T-helper 2 cell (primary cell): Measurements from ENCODE around the gene EIF4E.
"Not testable (repeated sequence)": the region's sequence is repeated elsewhere in the genome, so short reads cannot be mapped to it uniquely, and the experiment has no call there.

Source experiments
- DNase-seq, 5 experiments: peaks; one replicate each; pipeline versions ENCODE4 v3.0.0 to v3.0.0-alpha.2; 2012 to 2022

EIF4E gene

DNA sequence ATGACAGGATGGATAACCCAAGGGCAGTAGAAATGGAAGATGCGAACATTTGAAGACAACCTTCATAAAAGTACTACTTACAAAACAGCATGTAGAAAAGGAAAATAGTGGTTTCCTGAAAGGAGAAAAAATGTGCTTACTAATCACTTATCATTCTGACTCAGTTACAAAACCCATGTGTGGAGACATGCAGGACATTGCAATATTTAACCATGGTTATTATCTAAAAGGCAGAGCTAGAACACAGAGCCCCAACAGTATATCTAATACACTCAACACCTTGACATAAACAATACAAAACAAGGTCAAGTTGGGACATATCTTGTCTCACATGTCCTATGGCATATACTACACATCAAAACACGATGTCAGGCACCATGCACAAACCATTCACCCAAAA is 55.9 kb downstream of the EIF4E start:
- DNase-seq = peak in 1 of 5 experiments; percentile 20

DNA sequence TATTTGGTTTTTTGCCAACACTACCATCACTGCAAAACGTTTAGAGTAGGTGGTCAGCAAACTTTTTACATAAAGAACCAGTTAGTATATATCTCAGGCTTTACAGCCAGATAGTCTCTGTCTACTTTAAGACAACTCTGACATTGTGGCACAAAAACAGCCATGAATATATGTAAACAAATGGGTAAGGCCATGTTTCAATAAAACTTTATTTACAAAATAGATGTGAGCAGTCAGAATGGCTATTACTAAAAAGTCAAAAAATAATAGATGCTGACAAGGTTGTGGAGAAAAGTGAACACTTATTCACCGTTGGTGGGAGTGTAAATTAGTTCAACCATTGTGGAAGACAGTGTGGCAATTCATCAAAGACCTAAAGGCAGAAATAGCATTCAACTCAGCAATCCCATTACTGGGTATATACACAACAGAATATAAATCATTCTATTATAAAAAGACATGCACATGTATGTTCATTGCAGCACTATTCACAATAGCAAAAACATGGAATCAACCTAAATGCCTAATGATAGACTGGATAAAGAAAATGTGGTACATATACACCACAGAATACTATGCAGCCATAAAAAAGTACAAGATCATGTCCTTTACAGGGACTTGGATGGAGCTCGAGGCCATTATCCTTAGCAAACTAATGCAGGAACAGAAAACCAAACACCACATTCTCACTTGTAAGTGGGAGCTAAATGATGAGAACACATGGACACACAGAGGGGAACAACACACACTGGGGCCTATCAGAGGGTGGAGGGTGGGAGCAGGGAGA is 56.6 kb downstream of the EIF4E start:
- DNase-seq = not testable (repeated sequence)

DNA sequence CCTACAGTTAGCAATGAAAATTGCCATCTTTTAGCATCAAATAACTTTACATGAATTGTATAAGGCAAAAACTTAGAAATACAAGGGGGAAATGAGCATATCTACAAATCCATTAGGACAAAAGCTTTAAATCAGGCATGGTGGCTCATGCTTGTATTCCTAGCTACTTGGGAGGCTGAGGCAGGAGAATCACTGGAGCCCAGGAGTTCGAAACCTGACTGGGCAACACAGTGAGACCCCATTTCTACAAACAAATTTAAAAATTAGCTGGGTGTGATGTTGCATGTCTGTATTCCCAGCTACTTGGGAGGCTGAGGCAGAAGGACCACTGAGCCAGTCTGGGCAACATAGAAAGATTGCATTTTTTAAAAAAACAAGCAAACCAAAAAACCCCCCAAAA is 61.3 kb downstream of the EIF4E start:
- DNase-seq = no peak

DNA sequence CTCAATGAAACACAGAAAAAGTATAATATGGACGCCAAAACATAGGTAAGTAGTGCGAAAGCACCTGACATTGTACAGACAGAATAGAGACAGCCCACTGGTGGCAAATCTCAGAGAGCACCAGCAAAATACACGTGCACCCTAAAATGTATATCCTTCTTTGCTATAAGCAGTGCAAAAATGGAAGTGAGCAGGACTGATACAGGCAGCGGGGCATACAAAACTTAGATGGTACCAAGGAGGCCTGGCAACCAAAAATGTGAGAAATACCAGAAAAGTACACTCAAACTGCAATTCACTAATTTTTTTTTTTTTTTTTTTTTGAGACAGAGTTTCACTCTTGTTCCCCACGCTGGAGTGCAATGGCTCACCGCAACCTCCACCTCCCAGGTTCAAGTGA is 63.9 kb downstream of the EIF4E start:
- DNase-seq = no peak

DNA sequence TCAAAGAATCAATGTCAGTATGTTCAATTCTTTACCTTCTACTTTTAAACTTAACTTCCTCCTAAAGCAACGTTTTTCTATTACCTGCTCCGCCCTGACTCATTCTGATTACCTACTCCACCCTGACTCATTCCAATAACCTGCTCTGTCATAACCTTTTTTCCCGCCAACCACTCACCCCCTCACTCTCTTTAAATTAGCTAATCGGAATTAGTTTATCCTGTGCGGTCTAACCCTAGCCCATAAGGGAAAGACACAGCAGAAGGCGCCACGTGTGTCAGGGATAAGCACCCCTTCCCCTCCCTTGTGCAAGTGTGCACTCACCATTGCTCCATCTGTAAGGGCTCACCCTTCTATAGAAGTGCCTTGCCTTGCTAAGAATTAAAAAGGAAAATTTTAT is 64.4 kb downstream of the EIF4E start:
- DNase-seq = peak in 2 of 5 experiments; percentile 2 to 77

DNA sequence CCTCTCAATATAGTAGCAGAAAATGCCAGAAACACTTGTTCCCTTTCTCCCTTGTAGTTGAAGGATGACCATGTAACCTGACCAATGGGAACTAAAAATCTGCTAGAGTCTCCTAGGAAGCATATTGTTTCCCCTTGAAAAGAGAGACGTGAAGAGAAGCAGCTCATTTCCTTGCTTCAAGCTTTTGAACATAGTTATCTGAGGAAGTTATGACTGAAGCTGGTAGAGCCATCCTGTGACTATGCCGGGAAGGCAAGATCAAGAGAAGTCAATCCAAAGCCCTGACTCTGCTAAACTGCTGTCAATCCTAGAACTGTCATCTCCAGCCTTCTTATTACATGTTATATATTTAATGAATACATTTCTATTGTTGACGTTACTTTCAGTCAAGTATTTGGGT is 66.6 kb downstream of the EIF4E start:
- DNase-seq = no peak

DNA sequence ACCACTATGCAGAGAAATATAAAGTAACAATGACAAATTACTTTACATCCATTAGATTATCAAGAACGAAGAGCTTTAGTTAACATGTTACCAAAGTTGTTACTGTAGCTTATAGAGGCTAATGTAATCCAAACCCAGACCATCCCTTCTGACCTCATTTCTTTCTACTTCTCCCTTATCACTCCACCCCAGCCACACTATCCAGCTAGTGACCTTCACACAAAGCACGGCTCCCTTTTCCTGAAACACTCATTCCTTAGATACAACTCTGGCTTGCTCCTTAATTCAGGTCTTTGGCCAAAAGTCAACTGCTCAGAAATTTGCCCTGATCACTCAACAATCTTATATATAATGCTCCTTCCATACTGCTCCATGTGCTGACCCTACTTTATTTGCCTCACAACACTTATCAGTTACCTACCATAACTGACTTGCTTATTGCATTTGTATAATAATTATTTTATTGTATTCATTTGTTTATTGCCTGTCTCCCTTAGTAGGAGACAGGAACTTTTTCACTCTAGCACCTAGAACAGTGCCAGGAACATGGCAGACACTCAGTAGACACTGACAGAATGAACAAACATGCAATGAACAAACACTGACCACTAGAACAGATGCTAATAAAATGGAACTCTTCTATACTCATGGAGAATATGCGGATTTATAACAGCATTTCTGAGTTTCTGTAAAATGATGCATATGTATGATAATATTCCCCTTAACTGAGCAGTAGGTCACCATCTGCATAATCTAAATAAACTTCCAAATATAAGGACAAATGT is 67.6 kb downstream of the EIF4E start:
- DNase-seq = no peak

DNA sequence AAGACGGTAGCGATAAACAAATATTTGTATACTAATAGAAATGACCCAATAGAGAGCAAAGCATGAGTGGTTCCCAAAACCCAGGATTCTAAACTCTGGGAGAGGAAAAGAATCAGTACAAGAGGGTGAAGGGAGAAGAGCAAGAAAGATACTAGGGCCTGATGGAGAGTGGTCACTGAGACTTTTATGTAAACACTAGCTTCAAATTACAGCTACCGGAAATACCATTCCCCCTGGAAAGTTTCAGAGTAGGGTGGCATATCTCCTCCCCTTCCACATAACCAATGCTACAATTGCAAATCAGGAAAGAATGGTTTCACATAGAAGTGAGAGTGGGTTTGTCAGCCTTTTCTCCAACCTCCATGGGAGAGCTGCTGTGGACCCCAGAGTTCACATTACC is 77.1 kb downstream of the EIF4E start:
- no peak for DNase-seq

DNA sequence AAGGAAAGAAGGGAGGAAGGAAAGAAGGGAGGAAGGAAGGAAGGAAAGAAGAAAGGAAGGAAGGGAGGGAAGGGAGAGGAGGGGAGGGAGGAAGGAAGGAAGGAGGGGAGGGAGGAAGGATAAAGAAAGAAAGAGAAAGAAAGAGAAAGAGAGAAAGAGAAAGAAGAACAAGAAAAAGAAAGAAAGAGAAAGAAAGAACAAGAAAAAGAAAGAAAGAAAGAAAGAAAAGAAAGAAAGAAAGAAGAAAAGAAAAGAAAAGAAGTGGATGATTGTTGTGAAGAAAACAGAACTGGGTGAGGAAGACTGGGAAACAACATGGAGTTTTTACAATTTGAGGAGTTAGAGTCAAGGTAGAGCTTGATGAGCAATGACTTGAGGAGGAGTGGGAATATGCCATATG is 78.0 kb downstream of the EIF4E start:
- DNase-seq = no peak

DNA sequence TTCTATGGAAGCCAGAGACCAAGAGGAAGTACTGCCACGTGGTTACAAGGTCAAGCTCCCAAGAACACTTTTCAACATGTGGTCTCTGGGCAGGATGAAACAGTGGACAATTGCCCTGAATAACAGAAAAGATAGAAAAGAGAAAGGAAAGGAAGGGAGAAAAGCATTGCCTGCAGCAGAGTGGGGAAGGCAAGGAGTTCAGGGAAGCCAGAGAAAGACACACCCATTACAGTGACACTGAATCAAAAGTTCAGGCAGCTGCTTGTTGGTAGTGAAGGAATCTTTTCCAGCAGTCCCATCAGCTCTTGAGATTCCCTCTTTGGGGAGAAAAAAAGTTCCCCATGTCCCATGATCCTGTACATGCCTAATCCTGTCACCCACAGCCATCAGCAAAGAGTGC is 80.5 kb downstream of the EIF4E start:
- no peak for DNase-seq

DNA sequence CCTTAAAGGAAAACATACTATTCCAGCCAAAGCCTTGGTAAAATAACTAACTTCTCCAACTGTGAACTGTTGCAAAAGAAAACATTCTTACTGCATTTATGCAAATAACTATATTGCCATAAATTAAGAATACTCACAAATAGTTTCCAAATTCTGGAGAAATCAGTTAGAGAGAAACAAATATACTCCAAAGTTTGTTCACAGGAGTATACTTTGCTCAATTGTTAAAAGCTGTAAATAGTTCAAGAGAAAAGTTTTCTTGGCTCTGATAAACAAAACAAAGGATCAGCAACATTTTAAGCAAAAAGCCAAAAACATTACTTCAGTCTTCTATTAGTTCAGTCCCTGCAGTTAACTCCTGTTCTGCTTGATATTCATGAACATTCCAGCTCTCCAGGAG is 83.0 kb downstream of the EIF4E start:
- DNase-seq = no peak

DNA sequence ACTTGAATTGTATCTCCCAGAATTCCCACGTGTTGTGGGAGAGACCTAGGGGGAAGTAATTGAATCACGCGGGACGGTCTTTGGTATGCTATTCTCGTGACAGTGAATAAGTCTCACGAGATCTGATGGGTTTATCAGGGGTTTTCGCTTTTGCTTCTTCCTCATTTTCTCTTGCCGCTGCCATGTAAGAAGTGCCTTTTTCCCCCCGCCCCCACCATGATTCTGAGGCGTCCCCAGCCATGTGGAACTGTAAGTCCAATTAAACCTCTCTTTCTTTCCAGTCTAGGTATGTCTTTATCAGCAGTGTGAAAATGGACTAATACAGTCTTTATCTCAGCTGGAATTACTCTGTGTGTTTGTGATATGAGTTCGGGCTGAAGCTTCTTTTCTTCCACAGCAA is 86.0 kb downstream of the EIF4E start:
- not testable (repeated sequence) for DNase-seq

DNA sequence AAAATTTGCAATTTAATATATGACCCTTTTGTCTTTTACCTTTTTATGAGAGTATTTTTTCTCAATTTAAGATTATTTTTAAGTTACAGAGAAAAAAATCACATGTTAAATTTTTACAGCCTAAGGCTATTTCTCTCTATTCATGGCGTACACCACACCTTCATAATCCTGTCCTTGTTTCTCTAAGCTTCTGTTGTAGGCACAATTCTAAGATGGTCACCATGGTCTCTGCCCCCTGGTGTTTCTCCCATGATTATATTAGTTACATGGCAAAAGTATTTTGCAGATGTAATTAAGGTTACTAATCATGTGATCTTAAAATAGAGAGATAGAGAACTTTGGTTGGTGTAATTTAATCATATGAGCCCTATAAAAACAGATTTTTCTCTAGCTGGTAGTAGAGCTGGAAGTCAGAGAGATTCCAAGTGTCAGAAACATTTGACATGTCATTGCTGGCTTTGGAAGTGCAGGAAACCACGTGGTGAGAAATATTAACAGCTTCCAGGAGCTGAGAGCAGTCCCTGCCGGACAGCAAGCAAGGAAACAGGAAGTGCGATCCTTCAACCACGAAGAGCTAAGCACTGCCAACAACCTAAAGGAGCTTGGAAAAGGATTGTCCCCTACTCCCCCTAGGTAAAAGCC is 89.8 kb downstream of the EIF4E start:
- DNase-seq = no peak

DNA sequence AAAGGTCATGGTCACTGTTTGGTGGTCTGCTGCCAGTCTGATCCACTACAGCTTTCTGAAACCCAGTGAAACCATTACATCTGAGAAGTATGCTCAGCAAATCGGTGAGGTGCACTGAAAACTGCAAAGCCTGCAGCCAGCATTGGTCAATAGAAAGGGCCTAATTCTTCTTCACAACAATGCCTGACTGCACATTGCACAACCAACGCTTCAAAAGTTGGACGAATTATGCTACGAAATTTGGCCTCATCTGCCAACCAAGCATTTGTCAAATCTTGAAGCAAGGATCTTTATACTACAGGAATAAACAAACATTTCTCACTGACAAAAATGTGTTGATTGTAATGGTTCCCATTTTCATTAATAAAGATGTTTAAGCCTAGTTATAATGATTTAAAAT is 90.4 kb downstream of the EIF4E start:
- DNase-seq = no peak

DNA sequence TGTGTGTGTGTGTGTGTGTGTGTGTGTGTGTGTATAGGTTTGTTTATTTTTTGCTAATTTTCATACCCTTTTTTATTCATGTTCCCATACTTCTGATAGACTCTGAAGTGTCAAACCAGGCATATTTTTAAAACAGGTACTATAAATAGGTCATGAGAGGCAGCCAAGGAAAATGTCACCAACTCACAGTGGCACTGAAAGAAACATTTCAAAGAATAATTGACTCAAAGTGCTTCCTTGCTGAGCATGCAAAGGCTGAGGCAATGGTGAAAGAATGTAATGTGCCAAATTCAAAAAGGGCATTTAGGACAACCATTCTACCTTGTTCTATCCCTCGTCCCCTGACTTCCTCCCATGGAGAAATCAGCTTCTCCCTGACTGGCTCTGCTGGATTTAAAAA is 95.5 kb downstream of the EIF4E start:
- no peak for DNase-seq

DNA sequence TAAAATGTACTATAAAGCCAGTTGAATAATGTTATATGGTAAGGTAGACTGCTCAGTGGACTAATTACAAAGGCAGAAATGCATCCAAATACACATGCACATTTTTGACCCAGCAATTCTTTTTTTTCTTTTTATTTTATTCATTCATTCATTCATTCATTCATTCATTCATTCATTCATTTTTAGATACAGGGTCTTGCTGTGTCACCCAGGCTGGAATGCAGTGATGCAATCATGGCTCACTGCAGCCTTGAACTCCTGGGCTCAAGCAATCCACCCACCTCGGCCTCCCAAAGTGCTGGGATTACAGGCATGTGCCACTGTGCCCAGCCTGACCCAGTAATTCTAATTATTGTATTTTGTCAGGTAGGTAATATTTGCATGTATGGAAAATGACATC is 97.9 kb downstream of the EIF4E start:
- DNase-seq = not testable (repeated sequence)
